ENCODE measurements around the gene CNOT2.

GRCh38 chr12:70330158-70330557, 86.9 kb downstream of the CNOT2 start:
- TF ChIP-seq CTCF (IDR thresholded peaks at IDR 0.05 in 4 of 5, conservative IDR thresholded peaks at IDR 0.05 in 1 of 5) (no peak), POLR2A (IDR thresholded peaks at IDR 0.05) (no peak)

Measured in gastrocnemius medialis (tissue), 4 donors.